ENCODE measurements around the gene APOL1.
"Not testable (repeated sequence)": the region's sequence is repeated elsewhere in the genome, so short reads cannot be mapped to it uniquely, and the experiment has no call there.

APOL1 gene

GRCh38 chr22:36244522-36245391 is 8.2 kb upstream of the APOL1 start:
- no peak for DNase-seq (ENCODE audit: low read depth in 2 of 2)

GRCh38 chr22:36245805-36246356 is 7.1 kb upstream of the APOL1 start:
- DNase-seq (ENCODE audit: low read depth in 2 of 2) = no peak

- no peak for DNase-seq (ENCODE audit: low read depth in 2 of 2)
Measured at GRCh38 chr22:36246718-36247117, 6.2 kb upstream of the APOL1 start.

GRCh38 chr22:36247955-36248354 is 5.0 kb upstream of the APOL1 start:
- no peak for DNase-seq (ENCODE audit: low read depth in 2 of 2)

GRCh38 chr22:36249160-36249559 is 3.8 kb upstream of the APOL1 start:
- DNase-seq (ENCODE audit: low read depth in 2 of 2) = no peak

GRCh38 chr22:36250292-36250960 is 2.5 kb upstream of the APOL1 start:
- not testable (repeated sequence) for DNase-seq (ENCODE audit: low read depth in 2 of 2)

- not testable (repeated sequence) for DNase-seq (ENCODE audit: low read depth in 2 of 2)
Measured at GRCh38 chr22:36251979-36252608, 839 bp upstream of the APOL1 start.

- no peak for DNase-seq (ENCODE audit: low read depth in 2 of 2)
Measured at GRCh38 chr22:36253523-36254490, 874 bp downstream of the APOL1 start.

GRCh38 chr22:36255572-36255971 is 2.6 kb downstream of the APOL1 start:
- not testable (repeated sequence) for DNase-seq (ENCODE audit: low read depth in 2 of 2)

- no peak for DNase-seq (ENCODE audit: low read depth in 2 of 2)
Measured at GRCh38 chr22:36256478-36256877, 3.5 kb downstream of the APOL1 start.

GRCh38 chr22:36257308-36257707 is 4.4 kb downstream of the APOL1 start:
- DNase-seq (ENCODE audit: low read depth in 2 of 2) = no peak

GRCh38 chr22:36257948-36258670 is 5.2 kb downstream of the APOL1 start:
- no peak for DNase-seq (ENCODE audit: low read depth in 2 of 2)

- DNase-seq (ENCODE audit: low read depth in 2 of 2) = peak; percentile 21 to 30
Measured at GRCh38 chr22:36258701-36259614, 6.0 kb downstream of the APOL1 start.

- no peak for DNase-seq (ENCODE audit: low read depth in 2 of 2)
Measured at GRCh38 chr22:36259615-36260300, 6.8 kb downstream of the APOL1 start.

- not testable (repeated sequence) for DNase-seq (ENCODE audit: low read depth in 2 of 2)
Measured at GRCh38 chr22:36261675-36262074, 8.7 kb downstream of the APOL1 start.

GRCh38 chr22:36262307-36262706 is 9.4 kb downstream of the APOL1 start:
- DNase-seq (ENCODE audit: low read depth in 2 of 2) = not testable (repeated sequence)

GRCh38 chr22:36263216-36263673 is 10.3 kb downstream of the APOL1 start:
- DNase-seq (ENCODE audit: low read depth in 2 of 2) = not testable (repeated sequence)

GRCh38 chr22:36263886-36264664 is 11.1 kb downstream of the APOL1 start:
- DNase-seq (ENCODE audit: low read depth in 2 of 2) = not testable (repeated sequence)
